ENCODE data around the gene FAM162A. TPM values are rescaled to one million over a fixed set of nuclear protein-coding genes. Genes with fewer than 3 reads are reported as not detected.
A peak's percentile ranks its signal among the peaks of the same experiment; 100 is the strongest.

Gene FAM162A
- total and polyA plus RNA-seq, 4 donors = 16.6 to 160 (median 29.6) TPM

DNA sequence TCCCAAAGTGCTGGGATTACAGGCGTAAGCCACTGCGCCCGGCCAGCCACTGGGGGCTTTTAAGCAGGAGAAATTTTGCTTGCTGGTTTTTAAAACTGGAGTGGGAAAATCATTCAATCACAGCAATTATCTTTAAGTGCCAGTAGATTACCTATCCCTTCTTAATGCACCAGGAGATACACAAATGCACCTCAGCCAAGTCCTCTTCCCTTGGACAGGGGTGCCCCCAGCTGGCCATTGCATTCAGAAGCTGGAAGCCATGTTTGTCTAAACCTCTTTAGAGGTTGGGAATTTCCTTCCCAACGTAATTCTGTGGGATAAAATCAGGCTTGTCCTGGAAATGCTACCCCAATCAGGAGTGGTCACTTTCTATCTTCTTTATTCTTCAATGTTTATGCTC is 27.6 kb upstream of the FAM162A start:
- TF ChIP-seq GABPA (IDR thresholded peaks at IDR 0.05 in 1 of 2, conservative IDR thresholded peaks at IDR 0.05 in 1 of 2) (no peak), FOXA2 (IDR thresholded peaks at IDR 0.05) (no peak), REST (IDR thresholded peaks at IDR 0.05) (no peak), FOXA1 (IDR thresholded peaks at IDR 0.05) (no peak), YY1 (IDR thresholded peaks at IDR 0.05) (peak; percentile 64), RXRA (IDR thresholded peaks at IDR 0.05) (no peak), TAF1 (conservative IDR thresholded peaks at IDR 0.05) (no peak), NR2F2 (IDR thresholded peaks at IDR 0.05) (no peak), SP1 (IDR thresholded peaks at IDR 0.05) (no peak), HNF4A (conservative IDR thresholded peaks at IDR 0.05) (no peak), RAD21 (IDR thresholded peaks at IDR 0.05) (peak; percentile 75), MAX (IDR thresholded peaks at IDR 0.05) (no peak), CTCF (IDR thresholded peaks at IDR 0.05; ENCODE audit: low read depth, low read length, missing input control) (peak; percentile 36), EGR1 (IDR thresholded peaks at IDR 0.05; ENCODE audit: low read depth in 2 of 2) (no peak), JUND (IDR thresholded peaks at IDR 0.05) (no peak), HNF4G (IDR thresholded peaks at IDR 0.05) (no peak)
- TF ChIP-seq, protein P1, sequence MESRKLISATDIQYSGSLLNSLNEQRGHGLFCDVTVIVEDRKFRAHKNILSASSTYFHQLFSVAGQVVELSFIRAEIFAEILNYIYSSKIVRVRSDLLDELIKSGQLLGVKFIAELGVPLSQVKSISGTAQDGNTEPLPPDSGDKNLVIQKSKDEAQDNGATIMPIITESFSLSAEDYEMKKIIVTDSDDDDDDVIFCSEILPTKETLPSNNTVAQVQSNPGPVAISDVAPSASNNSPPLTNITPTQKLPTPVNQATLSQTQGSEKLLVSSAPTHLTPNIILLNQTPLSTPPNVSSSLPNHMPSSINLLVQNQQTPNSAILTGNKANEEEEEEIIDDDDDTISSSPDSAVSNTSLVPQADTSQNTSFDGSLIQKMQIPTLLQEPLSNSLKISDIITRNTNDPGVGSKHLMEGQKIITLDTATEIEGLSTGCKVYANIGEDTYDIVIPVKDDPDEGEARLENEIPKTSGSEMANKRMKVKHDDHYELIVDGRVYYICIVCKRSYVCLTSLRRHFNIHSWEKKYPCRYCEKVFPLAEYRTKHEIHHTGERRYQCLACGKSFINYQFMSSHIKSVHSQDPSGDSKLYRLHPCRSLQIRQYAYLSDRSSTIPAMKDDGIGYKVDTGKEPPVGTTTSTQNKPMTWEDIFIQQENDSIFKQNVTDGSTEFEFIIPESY (IDR thresholded peaks at IDR 0.05) = no peak
- TF ChIP-seq, protein P2, sequence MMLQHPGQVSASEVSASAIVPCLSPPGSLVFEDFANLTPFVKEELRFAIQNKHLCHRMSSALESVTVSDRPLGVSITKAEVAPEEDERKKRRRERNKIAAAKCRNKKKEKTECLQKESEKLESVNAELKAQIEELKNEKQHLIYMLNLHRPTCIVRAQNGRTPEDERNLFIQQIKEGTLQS (IDR thresholded peaks at IDR 0.05) = no peak
- 78% methylated on average over 4 of the region's 4 CpGs for WGBS

More for the DNA sequence above, 27.6 kb upstream of the FAM162A start:
- Histone ChIP-seq H3K4me3 (ENCODE audit: low read depth in 1 of 3, low read length in 3 of 3) (no peak overlapping the region), H3K27me3 (ENCODE audit: control insufficient read depth in 4 of 4, insufficient read depth in 4 of 4, low read length in 3 of 4) (no peaks in the 10 kb centered on the region), H3K9me3 (ENCODE audit: control insufficient read depth in 4 of 4, low read length in 3 of 4) (no peaks in the 10 kb centered on the region), H3K27ac (ENCODE audit: low read depth in 1 of 2, low read length in 2 of 2) (no peak overlapping the region), H3K9ac (ENCODE audit: low read depth in 1 of 2, low read length in 2 of 2) (no peak overlapping the region), H3K36me3 (ENCODE audit: control insufficient read depth in 4 of 4, insufficient read depth in 3 of 4, low read depth in 1 of 4, low read length in 3 of 4) (peaks cover 0 to 15% (median 6%) of the 10 kb centered on the region in 4 donors), H3K4me1 (ENCODE audit: control insufficient read depth in 4 of 4, insufficient read depth in 4 of 4, low read length in 3 of 4) (peaks cover 0 to 10% (median 5%) of the 10 kb centered on the region in 4 donors)
- no peak for DNase-seq (ENCODE audit: low spot score)

All from liver (tissue), 9 donors.